Fibroblast of the aortic adventitia (primary cell): ENCODE results near the gene DRICH1. TPM values are rescaled to one million over a fixed set of nuclear protein-coding genes. Genes with fewer than 3 reads are reported as not detected.
"Not testable (repeated sequence)": the region's sequence is repeated elsewhere in the genome, so short reads cannot be mapped to it uniquely, and the experiment has no call there.

Experiments used
- DNase-seq: peaks from one replicate; pipeline ENCODE4 v3.0.0-alpha.2; 2010; ENCODE audit warnings: low read depth
- H3K4me3 ChIP-seq: 2 replicates; pipeline ENCODE4 v1.5.1; 2011; ENCODE audit warnings: low read depth, mild to moderate bottlenecking, control low read depth, low read length, moderate library complexity
- total RNA-seq: library from RNA; depleted of rRNA; stranded (reverse); fragments of >200 nt; gene quantifications from 2 replicates; pipeline ENCODE4 v1.2.3, GENCODE V29; 2012; ENCODE audit warnings: low replicate concordance
- TF ChIP-seq, protein P1 (sequence below): IDR thresholded peaks from 2 replicates; pipeline ENCODE4 v1.5.1; 2011; ENCODE audit warnings: mild to moderate bottlenecking, low read length, control low read depth, inconsistent platforms; ENCODE audit not compliant: insufficient read depth

Gene DRICH1, protein sequence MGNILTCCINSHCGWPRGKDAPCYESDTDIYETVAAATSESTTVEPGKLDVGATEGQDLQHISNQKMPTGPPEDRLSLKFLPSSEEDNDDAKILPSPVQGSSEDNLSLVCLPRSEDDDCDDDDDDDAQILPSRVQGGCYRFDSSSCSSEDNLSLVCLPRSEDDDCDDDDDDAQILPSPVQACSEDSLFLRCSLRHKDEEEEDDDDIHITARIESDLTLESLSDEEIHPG
- 0.09 TPM in 1 of 2 replicates, not detected in the other for total RNA-seq

- DNase-seq: no peak
- no peak within 1 kb of the TSS for H3K4me3 ChIP-seq
- TF ChIP-seq, protein P1, sequence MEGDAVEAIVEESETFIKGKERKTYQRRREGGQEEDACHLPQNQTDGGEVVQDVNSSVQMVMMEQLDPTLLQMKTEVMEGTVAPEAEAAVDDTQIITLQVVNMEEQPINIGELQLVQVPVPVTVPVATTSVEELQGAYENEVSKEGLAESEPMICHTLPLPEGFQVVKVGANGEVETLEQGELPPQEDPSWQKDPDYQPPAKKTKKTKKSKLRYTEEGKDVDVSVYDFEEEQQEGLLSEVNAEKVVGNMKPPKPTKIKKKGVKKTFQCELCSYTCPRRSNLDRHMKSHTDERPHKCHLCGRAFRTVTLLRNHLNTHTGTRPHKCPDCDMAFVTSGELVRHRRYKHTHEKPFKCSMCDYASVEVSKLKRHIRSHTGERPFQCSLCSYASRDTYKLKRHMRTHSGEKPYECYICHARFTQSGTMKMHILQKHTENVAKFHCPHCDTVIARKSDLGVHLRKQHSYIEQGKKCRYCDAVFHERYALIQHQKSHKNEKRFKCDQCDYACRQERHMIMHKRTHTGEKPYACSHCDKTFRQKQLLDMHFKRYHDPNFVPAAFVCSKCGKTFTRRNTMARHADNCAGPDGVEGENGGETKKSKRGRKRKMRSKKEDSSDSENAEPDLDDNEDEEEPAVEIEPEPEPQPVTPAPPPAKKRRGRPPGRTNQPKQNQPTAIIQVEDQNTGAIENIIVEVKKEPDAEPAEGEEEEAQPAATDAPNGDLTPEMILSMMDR: no peak
Measured at GRCh38 chr22:23632178-23632577, at the start of gene DRICH1. Gene DRICH1 (minus strand): TSS chr22:23632321. CDS start chr22:23632023, 298 bp downstream.

GRCh38 chr22:23681026-23681809 lies 49.1 kb upstream of the DRICH1 start:
- TF ChIP-seq, protein P1: no peak
- DNase-seq: no peak

GRCh38 chr22:23678133-23678532 lies 46.0 kb upstream of the DRICH1 start:
- H3K4me3 ChIP-seq: no peak overlapping the region
- TF ChIP-seq, protein P1: no peak
- DNase-seq: no peak

More at GRCh38 chr22:23681026-23681809, 49.1 kb upstream of the DRICH1 start:
- no peak overlapping the region for H3K4me3 ChIP-seq

GRCh38 chr22:23677701-23677995 lies 45.5 kb upstream of the DRICH1 start:
- no peak overlapping the region for H3K4me3 ChIP-seq
- TF ChIP-seq, protein P1: no peak
- DNase-seq: no peak

DNA sequence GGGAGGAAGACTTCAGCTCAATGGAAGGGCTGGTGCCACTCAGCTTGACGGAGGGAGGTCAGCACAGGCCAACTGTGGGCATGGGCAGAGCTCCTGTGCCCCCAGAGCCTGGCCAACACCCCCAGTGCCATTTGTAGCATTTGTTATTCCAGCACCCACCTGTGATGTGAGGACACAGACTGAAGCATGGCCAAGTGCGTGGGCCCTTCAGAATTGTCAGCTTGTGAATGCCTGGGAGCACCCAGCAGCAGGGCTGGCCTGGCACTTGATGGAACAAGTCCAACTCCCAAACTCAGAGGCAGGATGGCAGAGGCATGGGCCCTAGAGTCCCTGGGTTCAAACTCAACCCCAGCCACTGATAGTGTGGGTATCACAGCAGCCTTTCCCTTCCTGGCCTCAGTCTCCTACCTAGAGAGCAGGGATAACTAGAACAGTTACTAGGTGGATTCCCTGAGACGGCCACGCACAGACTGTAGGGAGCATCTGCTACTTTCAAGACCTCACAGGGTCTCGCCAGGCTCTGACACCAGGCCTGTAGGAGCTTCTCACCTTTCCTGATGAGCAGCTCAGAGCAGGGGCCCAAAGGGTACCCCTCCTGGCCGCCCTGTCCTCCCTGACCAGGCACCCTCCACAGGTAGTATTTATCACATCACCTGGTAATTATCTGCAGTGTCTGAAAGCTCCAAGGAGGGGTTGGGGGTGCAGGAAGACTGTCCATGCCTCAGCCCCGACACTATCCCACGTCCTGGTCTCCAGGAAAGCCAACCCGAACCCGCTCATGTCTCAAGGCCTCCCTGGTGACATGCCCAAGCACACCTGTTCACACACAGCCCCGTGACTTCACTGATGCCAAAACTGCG lies 45.0 kb upstream of the DRICH1 start:
- not testable (repeated sequence) for DNase-seq, H3K4me3 ChIP-seq

DNA sequence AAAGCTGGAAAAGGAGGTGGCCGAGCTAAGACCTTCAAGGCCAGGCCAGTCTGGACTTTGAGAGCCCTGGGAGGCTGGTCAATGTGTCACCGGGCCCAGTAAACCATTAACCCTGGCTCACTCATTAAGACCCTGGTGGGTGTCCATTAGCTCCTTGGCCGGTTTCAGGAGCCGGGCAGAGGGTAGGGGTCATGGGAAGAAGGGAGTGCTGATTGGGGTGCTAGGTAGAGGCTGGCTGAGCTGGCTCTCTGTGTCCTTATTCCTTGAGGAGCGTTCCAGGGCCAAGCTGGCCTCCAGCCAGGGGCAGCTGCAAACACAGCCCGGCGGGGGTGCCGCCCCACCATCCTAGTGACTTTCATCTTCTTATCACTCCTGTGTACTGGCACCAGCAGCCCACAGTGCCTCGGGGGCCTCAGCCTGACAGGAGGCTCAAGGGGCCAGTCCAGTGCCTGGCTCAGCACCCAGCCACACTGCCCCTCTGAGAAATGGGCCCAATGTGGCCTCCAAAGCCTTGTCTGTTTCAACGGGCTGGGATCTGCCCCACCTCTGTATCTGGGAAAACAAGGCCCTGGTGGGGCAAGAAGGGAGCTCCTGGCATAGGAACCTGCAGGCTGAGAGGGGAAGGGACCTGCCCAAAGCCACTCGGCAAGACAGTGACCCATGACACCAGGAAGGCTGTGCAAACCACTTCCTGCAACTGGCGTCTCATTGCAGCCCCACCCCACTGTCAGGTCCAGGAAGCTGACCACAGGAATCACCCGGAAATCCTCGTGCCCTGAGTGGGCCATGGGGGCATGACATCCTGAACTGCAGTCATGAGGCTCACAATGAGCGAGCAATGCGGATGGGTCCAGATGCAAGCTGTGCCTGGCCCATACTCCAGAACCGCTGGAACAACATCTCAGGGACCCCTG lies 43.6 kb upstream of the DRICH1 start:
- no peak overlapping the region for H3K4me3 ChIP-seq
- TF ChIP-seq, protein P1: no peak
- DNase-seq: no peak

GRCh38 chr22:23674886-23675501 lies 42.9 kb upstream of the DRICH1 start:
- not testable (repeated sequence) for DNase-seq, H3K4me3 ChIP-seq
